BLaER1 treated with 17β-estradiol and CSF1 and Interleukin-3, amounts not matched to agents 10 nM and 100 nM (cell line): ENCODE results near the gene LGR4.

Experiments used
- H3K27ac ChIP-seq, 11 experiments: shearing (Covaris generic); formaldehyde crosslinking; 2 replicates each; pipeline ENCODE4 v1.8.1; 2022
- H3K27me3 ChIP-seq, 11 experiments: shearing (Covaris generic); formaldehyde crosslinking; 2 replicates each; pipeline ENCODE4 v1.8.1; 2022
- H3K36me3 ChIP-seq, 11 experiments: shearing (Covaris generic); formaldehyde crosslinking; 2 replicates each; pipeline ENCODE4 v1.8.1; 2022
- H3K4me1 ChIP-seq, 10 experiments: shearing (Covaris generic); formaldehyde crosslinking; 2 replicates each; pipeline ENCODE4 v1.8.1; 2022
- H3K4me2 ChIP-seq, 11 experiments: shearing (Covaris generic); formaldehyde crosslinking; 2 replicates each; pipeline ENCODE4 v1.8.1; 2022
- H3K4me3 ChIP-seq, 10 experiments: shearing (Covaris generic); formaldehyde crosslinking; 2 replicates each; pipeline ENCODE4 v1.8.1; 2022
- H3K9ac ChIP-seq, 11 experiments: shearing (Covaris generic); formaldehyde crosslinking; 2 replicates each; pipeline ENCODE4 v1.8.1; 2022
- H3K9me3 ChIP-seq, 11 experiments: shearing (Covaris generic); formaldehyde crosslinking; replicated peaks in 1 of 11; 2 replicates each; pipeline ENCODE4 v1.8.1; 2022
- H4K20me1 ChIP-seq, 11 experiments: shearing (Covaris generic); formaldehyde crosslinking; 2 replicates each; pipeline ENCODE4 v1.8.1; 2022
- Cebpa-rat ChIP-seq, 11 experiments: shearing (Covaris generic); IDR thresholded peaks; 2 replicates each; pipeline ENCODE4 v1.8.1; 2022

Gene LGR4

DNA sequence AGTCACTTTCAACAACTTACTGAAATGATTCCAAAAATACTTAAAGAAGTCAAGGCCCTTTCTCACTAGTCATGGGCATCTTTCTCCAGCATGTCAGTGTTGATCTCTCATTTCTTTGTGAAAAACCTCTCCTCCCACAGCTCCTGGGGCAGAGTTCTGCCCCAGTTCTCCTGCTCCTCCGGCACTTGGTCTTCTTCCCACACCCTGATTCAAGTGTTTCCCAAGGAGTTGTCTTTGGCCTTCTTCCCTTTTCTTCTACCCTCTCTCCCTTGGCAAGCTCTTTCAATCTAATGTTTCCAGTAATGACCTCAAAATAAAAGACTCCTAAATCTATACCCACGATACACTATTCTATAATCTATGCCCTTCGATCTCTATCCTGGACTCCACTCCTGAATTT lies 67.5 kb downstream of the LGR4 start:
- Histone ChIP-seq H3K27ac (no peak overlapping the region), H3K27me3 (no peaks in the 10 kb centered on the region), H3K36me3 (no peaks in the 10 kb centered on the region), H3K9me3 (no peaks in the 10 kb centered on the region), H3K4me3 (no peak overlapping the region), H3K9ac (no peak overlapping the region), H4K20me1 (no peaks in the 10 kb centered on the region), H3K4me2 (no peak overlapping the region), H3K4me1 (peaks cover 0 to 6% (median 0%) of the 10 kb centered on the region in 10 experiments; a peak in 2 of 20 replicates)
- no peak for TF ChIP-seq Cebpa-rat (IDR thresholded peaks at IDR 0.05)

DNA sequence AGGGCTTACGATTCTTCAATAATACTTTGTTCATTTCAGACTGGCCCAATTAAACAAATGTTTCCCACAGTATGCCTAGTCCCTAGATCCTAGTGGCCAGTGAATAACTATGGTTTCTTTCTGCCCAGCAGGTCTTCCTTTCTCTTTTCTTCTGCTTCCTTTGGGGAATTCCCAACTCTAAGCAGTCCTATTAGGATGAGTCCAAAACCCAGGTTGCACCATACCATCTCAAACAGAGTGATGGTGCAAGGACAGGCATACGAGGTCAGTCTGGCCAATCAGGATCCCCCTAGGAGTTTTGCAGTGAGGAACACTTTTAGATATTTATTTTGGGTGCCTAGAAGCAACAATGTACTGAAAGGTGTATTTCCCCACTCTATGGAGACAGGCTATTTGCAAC lies 68.2 kb downstream of the LGR4 start:
- no peaks in the 10 kb centered on the region for H3K4me1 ChIP-seq
- TF ChIP-seq Cebpa-rat (IDR thresholded peaks at IDR 0.05), result no peak
- no peak overlapping the region for H3K4me2 ChIP-seq
- H3K27ac ChIP-seq, result no peak overlapping the region
- no peaks in the 10 kb centered on the region for H3K9me3 ChIP-seq
- no peaks in the 10 kb centered on the region for H4K20me1 ChIP-seq
- no peak overlapping the region for H3K4me3 ChIP-seq
- no peaks in the 10 kb centered on the region for H3K27me3 ChIP-seq
- H3K36me3 ChIP-seq, result no peaks in the 10 kb centered on the region
- H3K9ac ChIP-seq, result no peak overlapping the region

DNA sequence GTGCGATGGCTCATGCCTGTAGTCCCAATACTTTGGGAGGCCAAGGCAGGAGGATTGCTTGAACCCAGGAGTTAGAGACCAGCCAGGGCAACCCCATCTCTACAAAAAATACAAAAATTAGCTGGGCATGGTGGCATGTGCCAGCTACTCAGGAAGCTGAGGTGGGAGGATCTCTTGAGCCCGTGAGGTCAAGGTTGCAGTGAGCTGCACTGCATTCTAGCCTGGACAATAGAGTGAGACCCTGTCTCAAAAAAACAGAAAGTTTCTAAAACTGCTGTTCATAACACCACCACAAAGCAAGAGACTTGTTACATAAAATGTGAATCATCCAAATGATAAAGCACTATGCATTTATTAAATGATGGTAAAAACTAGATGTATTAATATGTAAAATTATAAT lies 69.4 kb downstream of the LGR4 start:
- Histone ChIP-seq H3K27me3 (no peaks in the 10 kb centered on the region), H3K4me1 (no peaks in the 10 kb centered on the region), H3K9me3 (no peaks in the 10 kb centered on the region), H3K36me3 (no peaks in the 10 kb centered on the region), H3K4me2 (no peak overlapping the region), H4K20me1 (no peaks in the 10 kb centered on the region), H3K9ac (no peak overlapping the region), H3K27ac (no peak overlapping the region), H3K4me3 (no peak overlapping the region)
- no peak for TF ChIP-seq Cebpa-rat (IDR thresholded peaks at IDR 0.05)

DNA sequence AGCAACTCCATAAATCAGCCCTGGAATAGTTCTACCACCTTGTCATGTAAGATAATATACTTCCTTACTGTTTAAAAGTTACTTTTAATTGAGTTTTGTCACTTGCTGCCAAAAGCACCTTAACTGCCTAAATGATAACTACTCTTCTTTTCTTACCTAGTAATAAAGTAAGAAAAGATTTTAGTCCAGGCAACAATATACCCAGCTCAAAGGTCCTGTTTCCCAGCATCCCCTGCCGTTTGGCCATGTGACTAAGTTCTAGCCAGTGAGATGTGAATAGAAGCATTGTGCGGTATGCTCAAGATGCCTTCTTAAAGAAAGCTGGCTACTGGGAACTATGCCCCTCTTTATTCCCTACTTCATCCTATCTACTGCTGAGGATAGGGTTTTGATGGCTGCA lies 70.1 kb downstream of the LGR4 start:
- no peak overlapping the region for H3K9ac ChIP-seq
- no peak overlapping the region for H3K4me2 ChIP-seq
- H3K9me3 ChIP-seq, result no peaks in the 10 kb centered on the region
- TF ChIP-seq Cebpa-rat (IDR thresholded peaks at IDR 0.05), result no peak
- H3K4me1 ChIP-seq, result no peaks in the 10 kb centered on the region
- H3K27ac ChIP-seq, result no peak overlapping the region
- H4K20me1 ChIP-seq, result no peaks in the 10 kb centered on the region
- H3K27me3 ChIP-seq, result no peaks in the 10 kb centered on the region
- no peaks in the 10 kb centered on the region for H3K36me3 ChIP-seq
- no peak overlapping the region for H3K4me3 ChIP-seq

DNA sequence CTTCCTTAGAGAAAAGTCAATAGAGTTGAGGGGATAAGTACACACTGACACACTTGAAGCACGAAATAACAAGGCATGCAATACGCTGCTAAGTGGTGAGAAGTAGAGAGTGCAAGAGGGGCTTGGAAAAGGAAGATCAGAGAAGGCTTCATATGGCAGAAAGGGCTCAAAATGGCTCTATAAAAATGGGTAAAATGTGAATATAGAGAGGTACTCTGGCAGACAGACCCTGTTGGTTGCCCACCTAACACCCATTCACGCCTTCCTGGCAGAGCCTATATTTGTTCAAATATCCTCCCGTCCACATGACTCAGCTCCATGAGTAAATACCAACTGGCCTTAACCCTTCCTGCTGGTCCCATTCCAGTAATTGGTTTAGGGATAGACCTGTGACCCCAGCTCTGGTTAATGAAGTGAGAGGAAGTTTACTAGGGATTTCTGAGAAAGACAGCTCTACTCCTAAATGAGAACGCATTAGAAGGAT lies 70.7 kb downstream of the LGR4 start:
- no peak overlapping the region for H3K4me2 ChIP-seq
- no peak overlapping the region for H3K4me3 ChIP-seq

DNA sequence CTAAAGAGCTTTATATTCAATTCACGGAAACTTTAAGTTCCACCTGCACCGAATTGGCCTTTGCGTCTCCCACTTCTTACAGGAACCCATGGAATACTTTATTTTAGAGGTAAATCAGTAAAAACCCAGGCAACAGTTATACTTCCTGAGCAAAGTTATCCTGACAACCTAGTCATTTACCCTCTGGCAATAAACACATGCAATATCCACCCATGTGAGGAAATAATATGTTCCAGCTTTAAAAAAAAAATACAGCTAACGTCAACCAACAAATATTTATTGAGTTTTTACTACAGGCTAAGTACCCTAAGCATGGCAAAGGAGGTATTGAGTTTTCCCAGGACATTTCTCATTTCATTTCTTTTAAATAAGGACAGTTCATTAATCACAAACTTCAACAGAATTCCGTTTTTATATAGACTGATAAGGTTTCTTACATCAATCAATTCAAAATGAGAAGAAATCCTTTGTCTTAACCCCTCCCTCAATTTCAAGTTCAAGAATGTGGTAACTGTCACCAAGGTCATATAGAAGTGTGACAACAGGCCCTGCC lies 71.2 kb downstream of the LGR4 start:
- Histone ChIP-seq H3K4me2 (no peak overlapping the region), H3K9ac (no peak overlapping the region), H4K20me1 (no peaks in the 10 kb centered on the region), H3K27ac (no peak overlapping the region), H3K27me3 (no peaks in the 10 kb centered on the region), H3K9me3 (no peaks in the 10 kb centered on the region), H3K36me3 (no peaks in the 10 kb centered on the region), H3K4me3 (no peak overlapping the region), H3K4me1 (no peaks in the 10 kb centered on the region)
- TF ChIP-seq Cebpa-rat (IDR thresholded peaks at IDR 0.05), result no peak

More for the DNA sequence above, 70.7 kb downstream of the LGR4 start:
- TF ChIP-seq Cebpa-rat (IDR thresholded peaks at IDR 0.05), result no peak
- Histone ChIP-seq H3K9ac (no peak overlapping the region), H4K20me1 (no peaks in the 10 kb centered on the region), H3K36me3 (no peaks in the 10 kb centered on the region), H3K27ac (no peak overlapping the region), H3K9me3 (no peaks in the 10 kb centered on the region), H3K27me3 (no peaks in the 10 kb centered on the region), H3K4me1 (no peaks in the 10 kb centered on the region)

DNA sequence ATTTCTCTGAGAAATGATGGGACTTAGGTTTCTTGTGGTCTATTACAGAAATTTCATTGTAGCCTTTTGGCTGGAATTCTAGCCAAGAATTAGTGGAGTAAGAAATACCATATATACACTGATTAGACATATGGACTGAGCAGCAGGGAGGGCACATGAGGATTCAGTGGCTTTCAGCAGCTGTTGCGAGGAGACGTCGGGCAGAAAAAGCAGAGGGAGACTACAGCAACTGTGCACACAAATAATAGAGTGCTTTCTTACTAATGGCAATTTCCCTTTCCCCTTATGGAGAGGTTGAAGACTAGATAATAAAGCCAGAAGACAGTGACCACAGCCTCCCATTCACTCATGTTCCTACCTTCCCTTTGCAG lies 74.2 kb downstream of the LGR4 start:
- no peak overlapping the region for H3K9ac ChIP-seq
- no peaks in the 10 kb centered on the region for H3K27me3 ChIP-seq
- H3K9me3 ChIP-seq, result no peaks in the 10 kb centered on the region
- TF ChIP-seq Cebpa-rat (IDR thresholded peaks at IDR 0.05), result no peak
- H3K4me2 ChIP-seq, result no peak overlapping the region
- H3K4me3 ChIP-seq, result no peak overlapping the region
- no peaks in the 10 kb centered on the region for H3K36me3 ChIP-seq
- no peaks in the 10 kb centered on the region for H4K20me1 ChIP-seq
- H3K27ac ChIP-seq, result no peak overlapping the region
- H3K4me1 ChIP-seq, result no peaks in the 10 kb centered on the region

DNA sequence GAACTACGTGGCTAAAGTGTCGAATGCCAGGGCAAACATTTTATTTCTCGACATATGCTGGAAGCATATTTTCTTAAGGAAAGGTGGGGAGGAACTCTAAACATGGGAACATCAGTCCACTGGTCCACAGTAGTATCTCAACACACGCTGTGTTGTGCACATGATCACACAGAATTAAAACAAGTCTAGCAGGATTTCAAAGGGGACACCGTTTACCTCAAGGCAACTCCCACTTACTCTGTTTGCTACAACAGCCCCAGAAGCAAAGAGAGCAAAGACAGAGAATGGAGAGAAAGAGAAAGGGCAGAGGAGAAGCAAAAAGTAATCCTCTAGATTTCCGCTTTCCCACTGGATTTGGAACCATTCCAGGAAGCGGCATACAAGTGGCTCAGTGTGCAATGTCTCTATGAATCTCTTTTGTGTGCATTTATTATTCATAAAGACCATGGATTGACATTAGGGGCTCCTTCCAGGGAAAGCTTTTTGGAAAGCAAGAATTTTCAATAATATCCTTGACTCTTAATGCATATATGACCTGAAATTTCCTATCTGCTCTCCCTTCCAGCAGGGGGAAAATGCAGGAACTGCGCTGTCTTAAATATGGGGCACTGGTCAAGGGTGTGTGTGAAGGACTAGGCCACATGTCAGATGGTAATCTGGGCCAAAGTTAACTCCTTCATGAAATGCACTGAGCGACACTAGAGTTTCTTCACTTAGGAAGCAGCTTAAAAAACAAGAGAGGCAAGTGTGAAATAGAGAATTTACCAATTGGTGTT lies 74.8 kb downstream of the LGR4 start:
- no peak overlapping the region for H3K27ac ChIP-seq
- H3K4me1 ChIP-seq, result no peaks in the 10 kb centered on the region
- no peaks in the 10 kb centered on the region for H4K20me1 ChIP-seq
- no peak overlapping the region for H3K4me2 ChIP-seq
- H3K9me3 ChIP-seq, result no peaks in the 10 kb centered on the region
- no peak for TF ChIP-seq Cebpa-rat (IDR thresholded peaks at IDR 0.05)
- no peaks in the 10 kb centered on the region for H3K27me3 ChIP-seq
- H3K36me3 ChIP-seq, result no peaks in the 10 kb centered on the region
- H3K4me3 ChIP-seq, result no peak overlapping the region
- H3K9ac ChIP-seq, result no peak overlapping the region

DNA sequence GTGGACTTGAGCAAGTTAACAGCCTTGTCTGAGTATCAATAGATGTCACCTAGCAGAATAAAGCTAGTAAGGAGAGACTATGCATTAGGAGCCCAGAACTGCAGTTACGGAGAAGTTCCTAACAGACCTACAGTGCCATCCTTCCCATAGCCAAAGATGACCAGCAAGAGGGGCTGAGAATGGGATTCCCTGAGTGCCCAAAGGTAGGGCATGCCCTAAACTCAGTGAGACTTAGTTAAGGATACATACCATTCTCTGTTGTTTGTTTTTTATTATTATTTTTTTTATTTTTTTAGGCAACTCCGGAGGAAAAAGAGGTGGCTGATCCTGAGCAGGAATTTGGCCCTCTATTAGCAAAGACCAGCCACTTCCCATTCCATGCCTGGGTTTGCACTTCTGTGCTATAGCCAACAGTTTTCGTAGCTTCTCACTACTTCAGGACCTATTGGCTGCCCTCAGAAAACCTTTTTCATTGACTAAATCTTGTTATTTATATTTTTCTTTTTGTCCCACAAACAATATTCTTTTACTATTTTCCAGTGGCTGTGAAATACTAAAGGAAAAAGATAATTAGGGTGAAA lies 76.2 kb downstream of the LGR4 start:
- Histone ChIP-seq H3K4me2 (no peak overlapping the region), H3K27ac (no peak overlapping the region), H3K36me3 (no peaks in the 10 kb centered on the region), H4K20me1 (no peaks in the 10 kb centered on the region), H3K4me3 (no peak overlapping the region), H3K4me1 (no peaks in the 10 kb centered on the region), H3K9ac (no peak overlapping the region), H3K27me3 (no peaks in the 10 kb centered on the region), H3K9me3 (no peaks in the 10 kb centered on the region)
- no peak for TF ChIP-seq Cebpa-rat (IDR thresholded peaks at IDR 0.05)
